UCSD-AML1 (cell line): Measurements from ENCODE around the gene LHX6.

ENCODE experiments used
- DNase-seq: peaks from one replicate; lab custom pipeline; 2025; ENCODE audit not compliant: unreplicated experiment; lab: John Stamatoyannopoulos, UW

LHX6 gene

GRCh38 chr9:122192914-122193525 is 35.7 kb downstream of the LHX6 start:
- no peak for DNase-seq

GRCh38 chr9:122192261-122192875 is 36.4 kb downstream of the LHX6 start:
- peak; percentile 31 for DNase-seq

GRCh38 chr9:122191584-122191983 is 37.2 kb downstream of the LHX6 start:
- no peak for DNase-seq

DNA sequence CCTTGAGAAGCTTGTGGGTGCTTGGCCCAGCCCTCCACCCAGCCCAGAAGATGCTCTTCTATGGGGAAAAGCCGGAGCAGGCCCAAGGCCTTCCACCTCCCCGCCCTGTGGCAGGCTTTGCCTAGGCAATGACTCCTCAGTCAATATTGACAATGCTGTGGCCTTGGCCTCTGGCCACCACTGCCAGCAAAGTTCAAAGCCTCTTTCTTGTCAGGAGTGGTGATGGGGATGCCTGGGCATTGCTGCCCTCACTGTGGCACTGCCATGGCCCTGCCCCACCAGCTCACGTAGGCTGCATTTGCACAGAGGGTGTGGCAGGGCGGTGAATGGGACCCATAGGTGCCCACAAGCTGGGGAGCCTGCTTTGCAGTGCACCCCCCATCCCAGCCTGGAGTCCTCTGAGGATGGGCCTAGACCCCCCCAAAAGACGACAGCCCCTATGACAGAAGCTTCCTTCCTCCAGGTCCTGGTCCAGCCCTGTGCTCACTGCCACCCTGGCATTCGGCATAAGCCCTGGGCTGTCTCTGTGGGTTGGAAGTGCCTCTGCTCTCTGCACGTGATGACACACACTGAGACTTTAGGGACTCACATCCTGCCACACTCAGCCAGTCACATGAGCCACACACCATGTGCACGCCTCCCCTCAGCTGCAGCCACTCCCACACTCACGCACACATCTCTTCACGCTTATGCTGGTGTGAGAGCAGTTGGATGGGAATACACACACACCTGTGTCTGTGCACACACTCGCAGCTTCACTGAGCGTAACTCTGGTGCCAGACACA is 38.0 kb downstream of the LHX6 start:
- DNase-seq: peak; percentile 40

GRCh38 chr9:122188369-122188768 is 40.4 kb downstream of the LHX6 start:
- no peak for DNase-seq

DNA sequence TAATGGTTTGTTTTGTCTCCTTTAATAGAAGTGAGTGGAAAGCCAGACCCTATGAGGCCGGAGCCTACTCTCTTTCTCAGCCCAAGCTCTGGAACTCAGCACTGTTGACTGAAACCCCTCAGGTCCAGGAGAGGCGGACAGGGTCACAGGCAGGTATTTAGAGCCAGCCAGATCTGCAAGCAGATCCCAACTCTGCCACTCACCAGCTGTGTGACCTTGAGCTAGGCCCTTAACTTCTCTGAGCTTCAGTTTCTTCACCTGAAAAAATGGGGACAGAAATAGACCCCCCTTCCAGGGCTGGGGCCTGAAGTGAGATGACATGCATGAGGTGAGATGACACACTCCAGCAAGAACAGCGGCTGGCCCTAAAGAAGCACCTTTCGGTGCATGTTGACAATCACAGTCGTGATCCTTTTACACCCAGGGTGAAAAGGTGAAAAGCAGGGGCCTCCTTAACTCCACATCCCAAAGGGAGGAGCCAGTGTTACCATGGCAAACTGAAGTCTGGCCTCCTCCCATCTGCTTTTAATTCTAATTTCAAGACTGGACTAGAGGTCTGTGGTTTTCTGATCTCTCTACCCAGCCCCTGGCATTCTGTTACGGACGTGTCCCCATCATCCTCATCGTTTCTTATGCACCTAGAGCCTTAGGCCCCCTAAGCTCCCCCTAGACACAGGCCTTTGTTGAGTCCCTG is 41.8 kb downstream of the LHX6 start:
- no peak for DNase-seq

- no peak for DNase-seq
Observed at GRCh38 chr9:122186301-122186700, 42.5 kb downstream of the LHX6 start.

- DNase-seq: no peak
Observed at GRCh38 chr9:122184551-122184950, 44.2 kb downstream of the LHX6 start.

DNA sequence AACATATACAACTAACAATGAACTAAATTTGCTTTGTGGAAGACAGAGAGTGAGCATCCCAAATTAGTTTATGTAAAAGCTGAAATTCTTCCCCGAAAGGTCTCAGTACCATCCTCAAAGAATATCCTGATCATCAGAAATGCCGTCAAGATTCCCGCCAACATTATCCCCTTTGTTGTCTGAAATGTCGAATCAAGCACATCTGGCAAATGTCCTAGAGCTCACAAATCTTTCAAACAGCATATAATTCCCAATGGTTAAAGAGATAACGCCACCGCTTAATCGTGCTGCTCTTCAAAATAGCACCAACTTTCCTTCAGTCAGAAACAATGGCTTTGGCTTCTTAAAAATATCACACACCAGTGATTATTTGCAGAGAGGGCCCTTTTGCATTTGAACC is 45.3 kb downstream of the LHX6 start:
- no peak for DNase-seq

- no peak for DNase-seq
Observed at GRCh38 chr9:122180633-122181032, 48.1 kb downstream of the LHX6 start.

- DNase-seq: no peak
Observed at GRCh38 chr9:122179690-122180074, 49.1 kb downstream of the LHX6 start.

DNA sequence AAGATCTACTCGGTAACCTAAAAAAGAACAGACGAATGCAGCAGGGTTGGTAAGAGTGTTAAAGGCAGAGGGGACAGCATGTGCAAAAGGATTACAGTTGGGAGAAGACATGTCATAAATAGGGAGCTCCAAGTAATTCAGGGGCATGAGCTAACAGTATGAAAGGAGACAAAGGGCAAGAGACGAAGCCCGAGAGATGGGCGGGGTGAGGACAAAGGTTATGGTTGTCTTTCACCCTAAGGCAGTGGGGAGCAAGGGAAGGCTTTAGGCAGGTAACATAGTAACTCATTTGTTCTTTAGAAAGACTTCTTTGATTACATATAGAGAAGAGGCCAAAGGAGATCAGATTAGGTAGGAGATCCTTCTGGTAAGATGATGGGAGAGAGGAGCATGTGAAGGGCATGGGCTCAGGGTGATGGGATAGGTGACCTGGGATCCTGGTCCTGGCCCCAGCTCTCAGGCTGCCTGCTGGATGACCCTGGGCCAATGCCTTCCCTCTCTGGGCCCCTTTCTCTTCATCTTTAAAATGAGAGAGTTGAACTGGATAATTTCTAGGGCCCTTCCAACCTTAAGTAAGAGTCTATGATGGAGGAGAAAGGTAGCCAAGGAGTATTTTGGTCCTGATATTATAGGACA is 49.6 kb downstream of the LHX6 start:
- no peak for DNase-seq

DNA sequence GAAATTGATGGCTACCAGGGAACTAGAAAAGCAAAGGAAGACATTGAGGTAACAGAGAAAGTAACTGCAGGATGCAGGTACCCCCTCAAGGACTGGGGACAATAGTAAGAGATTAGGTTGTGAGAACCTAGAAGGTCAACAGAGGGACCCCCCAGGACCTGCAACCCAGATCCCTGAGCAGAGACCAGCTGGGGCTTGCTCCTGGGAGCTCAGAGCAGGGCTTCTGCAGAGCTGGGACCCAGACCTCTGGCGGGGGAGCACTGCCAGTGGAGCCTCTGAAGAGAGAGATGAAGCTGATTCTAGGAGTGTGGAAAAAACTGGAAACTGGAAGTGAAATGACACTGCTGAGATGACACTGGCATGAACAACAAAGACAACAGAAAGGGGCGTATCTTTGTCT is 51.8 kb downstream of the LHX6 start:
- no peak for DNase-seq

DNA sequence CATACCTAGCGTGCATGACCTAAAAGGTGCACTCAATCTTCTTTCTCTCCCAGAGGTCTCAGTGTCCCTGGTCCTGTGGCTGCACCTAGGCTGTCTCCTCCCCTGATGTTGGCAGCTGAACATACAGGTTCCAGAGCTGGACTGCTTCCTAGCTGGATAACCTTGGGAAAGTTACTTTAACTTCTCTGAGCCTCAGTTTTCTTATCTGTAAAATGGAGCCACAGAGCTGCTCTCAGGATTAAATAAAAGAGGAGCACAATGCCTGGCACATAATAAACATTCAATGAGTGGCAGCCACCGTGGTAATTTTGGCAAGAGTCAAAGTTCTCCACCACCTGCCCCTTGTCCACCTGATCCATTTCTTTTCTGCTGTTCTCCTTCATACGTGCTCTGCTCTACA is 55.1 kb downstream of the LHX6 start:
- no peak for DNase-seq

- no peak for DNase-seq
Observed at GRCh38 chr9:122172131-122172530, 56.6 kb downstream of the LHX6 start.

DNA sequence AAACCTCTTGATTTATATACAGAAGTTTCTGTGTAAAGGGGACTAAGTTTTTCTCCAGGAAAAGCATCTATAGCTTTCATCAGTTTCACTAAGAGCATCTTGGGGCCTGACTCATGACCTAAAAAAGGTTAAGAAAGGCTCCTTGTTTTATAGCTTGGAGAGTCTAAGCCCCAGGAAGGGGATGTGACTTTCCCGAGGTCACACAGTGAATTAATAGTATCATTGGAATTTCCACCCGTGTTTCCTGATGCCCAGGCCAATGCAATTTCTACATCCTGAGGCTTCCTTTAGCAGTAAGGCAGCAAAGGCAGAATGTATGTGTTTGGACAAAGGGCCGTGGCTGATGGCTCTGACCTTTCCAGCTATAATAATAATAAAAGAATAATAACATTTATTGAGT is 60.4 kb downstream of the LHX6 start:
- no peak for DNase-seq

DNA sequence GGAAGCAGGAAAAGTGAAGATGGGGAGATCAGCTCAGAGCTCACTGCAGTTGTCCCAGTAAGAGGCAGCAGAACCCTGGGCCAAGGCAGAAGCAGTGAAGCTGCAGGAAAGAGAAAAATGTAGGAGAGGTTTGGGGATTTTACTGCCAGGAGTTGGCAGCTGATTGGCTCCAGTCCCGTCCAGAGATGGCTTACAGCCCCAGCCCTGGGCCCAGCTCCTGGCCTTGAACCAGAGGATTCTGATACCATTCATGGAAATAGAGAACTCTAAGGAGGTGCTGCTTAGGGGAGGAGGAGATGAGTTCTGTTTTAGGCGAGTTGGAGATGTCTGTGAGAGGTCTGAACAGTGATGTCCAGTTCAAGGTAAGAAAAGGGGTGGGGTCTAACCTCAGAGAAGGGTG is 64.5 kb downstream of the LHX6 start:
- DNase-seq: no peak

DNA sequence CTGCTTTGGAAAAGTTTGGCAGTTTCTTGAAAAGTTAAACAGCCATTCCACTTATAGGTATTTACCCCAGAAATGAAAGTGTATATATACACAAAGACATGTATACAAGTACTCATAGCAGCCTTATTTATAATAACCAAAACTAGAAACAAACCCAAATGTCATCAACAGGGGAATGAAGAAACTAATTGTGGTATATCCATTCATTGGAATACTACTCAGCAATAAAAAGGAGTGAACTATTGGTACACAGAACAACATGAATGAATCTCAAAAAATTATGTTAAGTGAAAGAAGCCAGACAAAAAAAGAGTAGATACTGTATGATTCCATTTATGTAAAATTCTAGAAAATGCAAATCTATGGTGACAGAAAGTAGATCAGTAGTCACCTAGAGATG is 66.3 kb downstream of the LHX6 start:
- no peak for DNase-seq

DNA sequence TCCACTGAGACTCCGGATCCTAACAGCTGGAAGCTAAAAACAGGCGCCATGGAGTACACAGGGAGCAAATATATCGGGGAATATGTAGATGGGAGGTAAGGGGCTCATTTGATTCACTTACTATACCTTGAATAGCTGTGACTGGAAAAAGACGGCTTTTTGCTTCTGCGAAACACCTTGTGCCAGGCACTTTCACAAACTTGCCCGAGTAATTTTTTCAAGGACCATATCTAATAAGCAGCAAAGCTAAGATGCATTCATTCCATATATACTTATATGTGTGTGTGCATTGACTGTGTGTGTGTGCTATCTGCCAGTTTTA is 68.9 kb downstream of the LHX6 start:
- no peak for DNase-seq

DNA sequence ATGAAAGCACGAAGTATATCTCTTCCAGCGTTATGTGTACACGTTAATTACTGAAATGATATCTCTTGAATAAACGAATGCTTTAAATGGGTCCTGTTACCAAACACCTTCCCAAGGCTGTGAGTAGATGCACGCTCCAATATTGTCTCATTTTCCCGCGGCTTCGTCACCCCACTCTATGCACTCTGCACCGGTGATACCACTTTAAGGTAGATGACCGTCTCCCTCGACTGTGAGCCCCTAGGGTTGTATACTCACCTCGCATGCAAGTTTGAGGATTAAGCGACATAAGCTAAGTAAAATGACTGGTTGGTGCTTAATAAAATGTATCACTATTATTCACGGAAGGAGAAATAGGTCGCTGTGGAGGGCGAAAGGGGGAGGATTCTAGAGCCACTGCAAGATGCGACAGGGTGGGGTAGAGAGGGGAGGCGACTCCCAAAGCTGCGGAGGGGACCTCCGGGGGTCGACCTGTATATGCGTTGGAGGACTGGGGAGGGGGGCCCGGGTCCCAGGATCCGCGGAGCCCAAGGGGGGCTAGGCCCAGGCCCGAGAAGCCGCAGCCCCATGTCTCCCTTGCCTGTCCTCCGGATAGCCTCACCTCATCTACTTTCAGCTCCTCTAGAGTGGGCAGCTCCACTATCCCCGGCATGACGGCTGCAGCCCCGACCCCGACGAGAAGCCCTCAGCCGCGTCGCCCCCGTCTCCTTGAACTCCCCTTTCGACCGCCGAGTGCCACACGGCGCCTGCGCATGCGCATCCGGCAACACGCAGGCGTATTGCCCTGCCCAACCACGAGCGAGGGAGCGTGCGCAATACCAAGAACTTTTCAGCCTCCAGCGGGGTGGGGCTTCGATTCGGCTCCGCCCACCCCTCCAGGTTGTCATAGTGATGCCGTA is 69.5 kb downstream of the LHX6 start, which contains the start of the genes MORN5 and NDUFA8:
Gene MORN5 (plus strand): TSS at position 883 of the 899 bp plus-strand sequence. CDS start 65 bp downstream, outside the sequence.
Gene NDUFA8 (minus strand): TSS at position 754 of the 899 bp plus-strand sequence. CDS start 102 bp downstream, at position 652.
- peak; percentile 97 for DNase-seq
